AG09309 (cell line): ENCODE data around the gene MSI1.

Experiments
- DNase-seq: peaks from one replicate; pipeline ENCODE4 v3.0.0-alpha.2; 2010; ENCODE audit warnings: low read depth
- H3K4me3 ChIP-seq: 2 replicates; pipeline ENCODE4 v1.5.1; 2011; ENCODE audit warnings: mild to moderate bottlenecking, low read depth, low read length, moderate library complexity; ENCODE audit not compliant: control insufficient read depth
- CTCF ChIP-seq: IDR thresholded peaks from 2 replicates; pipeline ENCODE4 v1.5.1; 2011; ENCODE audit warnings: mild to moderate bottlenecking, low read depth, low read length, inconsistent platforms; ENCODE audit not compliant: insufficient read depth, control insufficient read depth; ENCODE audit errors: missing control alignments

Gene MSI1

DNA sequence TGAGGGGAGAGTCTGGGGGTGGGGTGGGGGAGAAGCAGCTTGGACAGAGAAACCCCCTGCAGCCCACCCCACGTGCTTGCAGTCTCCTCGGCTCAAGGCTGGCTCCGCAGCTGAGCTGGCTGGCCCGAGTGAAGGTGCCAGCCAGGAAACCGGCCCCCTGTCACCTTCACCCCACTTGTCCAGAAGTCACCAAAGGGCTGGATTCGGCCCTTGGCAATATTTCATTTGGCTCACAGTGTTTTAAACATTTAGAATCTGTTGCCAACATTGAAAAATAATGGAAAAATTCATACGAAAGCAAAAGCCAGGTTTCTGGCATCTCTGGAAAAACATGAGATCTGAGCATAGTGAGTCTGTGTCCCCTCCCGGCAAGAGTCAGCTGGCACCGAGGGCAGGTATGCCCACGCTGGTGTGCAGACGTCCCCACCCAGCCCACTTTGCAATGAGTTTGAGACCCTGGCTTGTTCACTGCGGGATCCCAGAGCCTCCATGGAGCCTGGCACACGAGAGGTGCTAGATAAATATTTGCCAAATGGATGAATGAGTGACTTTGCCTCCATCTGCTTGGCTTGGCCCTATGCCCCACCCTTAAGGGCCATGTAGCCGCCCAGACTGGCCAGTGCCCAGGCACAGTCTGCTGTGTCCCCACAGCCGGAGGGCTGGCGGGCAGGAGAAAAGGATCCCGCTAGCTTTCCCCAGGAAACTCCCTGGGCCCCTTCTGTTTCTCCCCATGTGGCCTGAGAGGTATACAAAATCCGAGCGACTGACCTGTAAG lies 18.2 kb downstream of the MSI1 start:
- DNase-seq = no peak
- no peak for TF ChIP-seq CTCF
- no peak overlapping the region for H3K4me3 ChIP-seq

DNA sequence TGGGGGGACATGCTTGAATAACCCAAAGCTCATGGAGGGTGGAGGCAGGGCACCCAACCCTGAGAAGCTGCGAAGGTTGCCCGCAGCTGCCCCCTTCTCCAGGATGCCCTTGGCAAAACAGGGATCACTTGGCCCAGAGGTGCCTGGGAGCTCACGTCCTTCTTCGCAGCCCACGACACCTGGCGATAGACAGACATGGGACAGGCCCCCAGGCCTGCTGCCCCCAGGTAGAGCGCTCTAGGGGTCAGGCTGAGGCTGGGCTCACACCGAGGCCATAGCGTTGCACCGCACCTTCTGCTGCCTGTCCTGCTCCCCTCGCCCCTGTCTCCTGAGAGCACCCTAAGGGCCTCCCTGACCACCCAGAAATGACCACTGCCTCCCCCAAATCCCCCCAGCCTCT lies 21.2 kb downstream of the MSI1 start:
- DNase-seq = no peak
- no peak overlapping the region for H3K4me3 ChIP-seq
- no peak for TF ChIP-seq CTCF

GRCh38 chr12:120346681-120347080 lies 22.3 kb downstream of the MSI1 start:
- DNase-seq = no peak
- no peak overlapping the region for H3K4me3 ChIP-seq
- TF ChIP-seq CTCF = no peak

DNA sequence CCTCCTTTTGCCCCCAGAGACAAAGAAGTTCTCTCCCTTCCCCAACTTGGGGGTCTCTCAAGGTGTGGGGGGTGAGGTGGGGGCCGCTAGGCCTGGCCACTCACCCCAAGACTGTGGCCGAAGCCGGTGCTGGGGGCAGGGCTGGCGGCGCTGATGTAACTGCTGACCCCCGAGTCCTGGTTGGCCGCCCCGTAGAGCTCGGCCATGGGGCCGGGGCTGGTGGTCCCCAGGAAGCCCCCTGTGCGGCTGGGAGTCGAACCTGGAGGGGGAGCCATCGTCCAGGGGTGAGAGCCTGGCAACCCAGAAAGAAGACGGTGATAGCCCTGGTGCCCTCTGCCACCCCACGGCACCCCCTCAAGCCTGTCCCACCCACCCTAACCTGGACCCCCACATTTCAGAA lies 22.9 kb downstream of the MSI1 start:
- H3K4me3 ChIP-seq = no peak overlapping the region
- no peak for DNase-seq
- TF ChIP-seq CTCF = no peak

DNA sequence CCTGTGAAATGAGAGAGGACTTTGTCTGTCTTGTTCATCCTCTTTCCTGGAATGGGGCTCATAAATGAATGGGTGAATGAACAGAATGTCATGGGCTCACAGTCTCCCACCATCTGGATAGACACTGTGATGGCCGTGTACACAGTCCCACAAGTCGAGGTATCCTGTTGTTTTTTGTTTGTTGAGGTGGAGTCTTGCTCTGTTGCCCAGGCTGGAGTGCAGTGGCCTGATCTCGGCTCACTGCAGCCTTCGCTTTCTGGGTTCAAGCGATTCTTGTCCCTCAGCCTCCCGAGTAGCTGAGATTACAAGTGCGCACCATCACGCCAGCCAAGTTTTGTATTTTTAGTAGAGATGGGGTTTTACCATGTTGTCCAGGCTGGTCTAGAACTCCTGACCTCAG lies 25.3 kb downstream of the MSI1 start:
- H3K4me3 ChIP-seq = no peak overlapping the region
- no peak for DNase-seq
- TF ChIP-seq CTCF = no peak

DNA sequence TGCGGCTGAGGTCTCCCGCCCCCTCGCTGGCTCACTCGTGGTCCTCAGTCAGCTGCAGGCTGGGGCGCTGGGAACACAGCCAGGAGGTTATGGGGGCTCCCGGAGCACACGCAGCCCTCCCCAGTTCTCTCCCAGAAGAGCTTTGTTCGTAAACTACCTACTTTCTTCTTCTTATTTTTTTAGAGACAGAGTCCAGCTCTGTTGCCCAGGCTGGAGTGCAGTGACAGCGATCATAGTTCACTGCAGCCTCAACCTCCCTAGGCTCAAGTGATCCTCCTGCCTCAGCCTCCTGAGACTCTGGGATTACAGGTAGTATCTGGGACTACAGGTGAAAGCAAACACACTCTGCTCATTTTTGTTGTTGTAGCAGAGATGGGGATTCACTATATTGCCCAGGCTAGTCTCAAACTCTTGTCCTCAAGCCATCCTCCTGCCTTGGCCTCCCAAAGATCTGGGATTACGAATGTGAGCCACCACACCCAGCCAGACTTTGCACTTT lies 25.9 kb downstream of the MSI1 start:
- no peak for DNase-seq
- TF ChIP-seq CTCF = no peak
- no peak overlapping the region for H3K4me3 ChIP-seq
